Loucy (cell line): Measurements from ENCODE around the gene MYPN.
"Not testable (repeated sequence)": the region's sequence is repeated elsewhere in the genome, so short reads cannot be mapped to it uniquely, and the experiment has no call there.

Source experiments
- EZH2phosphoT487 ChIP-seq: fragments of 200-600 bp; IDR thresholded peaks from 2 replicates; pipeline ENCODE4 v1.6.1; 2018; ENCODE audit warnings: antibody characterized with exemption, mild to moderate bottlenecking, moderate library complexity, borderline replicate concordance
- TF ChIP-seq, protein P1 (sequence below): fragments of 200-600 bp; sonication (generic); conservative IDR thresholded peaks from 2 replicates; pipeline ENCODE4 v1.5.1; 2014; ENCODE audit warnings: mild to moderate bottlenecking, antibody characterized with exemption, low read length

DNA sequence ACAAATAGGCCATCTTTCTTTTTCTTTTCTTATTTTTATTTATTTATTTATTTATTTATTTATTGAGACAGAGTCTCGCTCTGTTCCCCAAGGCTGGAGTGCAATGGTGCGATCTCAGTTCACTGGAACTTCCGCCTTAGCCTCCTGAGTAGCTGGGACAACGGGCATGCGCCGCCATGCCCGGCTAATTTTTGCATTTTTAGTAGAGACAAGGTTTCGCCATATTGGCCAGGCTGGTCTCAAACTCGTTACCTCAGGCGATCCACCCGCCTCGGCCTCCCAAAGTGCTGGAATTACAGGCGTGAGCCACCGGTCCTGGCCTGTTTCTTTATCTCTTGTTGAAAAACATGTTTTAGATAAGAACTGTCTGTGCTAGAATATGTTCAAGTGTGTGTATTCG, 33.2 kb upstream of the MYPN start:
- TF ChIP-seq, protein P1, sequence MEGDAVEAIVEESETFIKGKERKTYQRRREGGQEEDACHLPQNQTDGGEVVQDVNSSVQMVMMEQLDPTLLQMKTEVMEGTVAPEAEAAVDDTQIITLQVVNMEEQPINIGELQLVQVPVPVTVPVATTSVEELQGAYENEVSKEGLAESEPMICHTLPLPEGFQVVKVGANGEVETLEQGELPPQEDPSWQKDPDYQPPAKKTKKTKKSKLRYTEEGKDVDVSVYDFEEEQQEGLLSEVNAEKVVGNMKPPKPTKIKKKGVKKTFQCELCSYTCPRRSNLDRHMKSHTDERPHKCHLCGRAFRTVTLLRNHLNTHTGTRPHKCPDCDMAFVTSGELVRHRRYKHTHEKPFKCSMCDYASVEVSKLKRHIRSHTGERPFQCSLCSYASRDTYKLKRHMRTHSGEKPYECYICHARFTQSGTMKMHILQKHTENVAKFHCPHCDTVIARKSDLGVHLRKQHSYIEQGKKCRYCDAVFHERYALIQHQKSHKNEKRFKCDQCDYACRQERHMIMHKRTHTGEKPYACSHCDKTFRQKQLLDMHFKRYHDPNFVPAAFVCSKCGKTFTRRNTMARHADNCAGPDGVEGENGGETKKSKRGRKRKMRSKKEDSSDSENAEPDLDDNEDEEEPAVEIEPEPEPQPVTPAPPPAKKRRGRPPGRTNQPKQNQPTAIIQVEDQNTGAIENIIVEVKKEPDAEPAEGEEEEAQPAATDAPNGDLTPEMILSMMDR: not testable (repeated sequence)
- not testable (repeated sequence) for TF ChIP-seq EZH2phosphoT487
